ENCODE measurements around the gene ZNF800.
A peak's percentile ranks its signal among the peaks of the same experiment; 100 is the strongest.

The ZNF800 gene

GRCh38 chr7:127347567-127348246 is 44.8 kb downstream of the ZNF800 start:
- peak overlapping the region; percentile 4 for H3K4me3 Mint-ChIP-seq
- peaks cover 12% of the 10 kb centered on the region for H3K36me3 Mint-ChIP-seq (ENCODE audit: low read depth)
- no peaks in the 10 kb centered on the region for H3K9me3 Mint-ChIP-seq
- H3K27me3 Mint-ChIP-seq (ENCODE audit: low read depth): peaks cover 26% of the 10 kb centered on the region
- H3K27ac Mint-ChIP-seq: no peak overlapping the region
- peaks cover 2% of the 10 kb centered on the region for H3K4me1 Mint-ChIP-seq (ENCODE audit: low read depth)

GRCh38 chr7:127346575-127347256 is 45.8 kb downstream of the ZNF800 start:
- Mint-ChIP-seq H3K36me3 (ENCODE audit: low read depth) (peaks cover 7% of the 10 kb centered on the region), H3K27me3 (ENCODE audit: low read depth) (peaks cover 26% of the 10 kb centered on the region), H3K9me3 (peaks cover 3% of the 10 kb centered on the region), H3K4me1 (ENCODE audit: low read depth) (no peaks in the 10 kb centered on the region), H3K27ac (no peak overlapping the region), H3K4me3 (peak overlapping the region; percentile 67)

- H3K9me3 Mint-ChIP-seq: peaks cover 3% of the 10 kb centered on the region
- no peak overlapping the region for H3K4me3 Mint-ChIP-seq
- peaks cover 4% of the 10 kb centered on the region for H3K36me3 Mint-ChIP-seq (ENCODE audit: low read depth)
- peaks cover 33% of the 10 kb centered on the region for H3K27me3 Mint-ChIP-seq (ENCODE audit: low read depth)
- H3K27ac Mint-ChIP-seq: no peak overlapping the region
- H3K4me1 Mint-ChIP-seq (ENCODE audit: low read depth): no peaks in the 10 kb centered on the region
Measured at GRCh38 chr7:127342596-127342995, 49.9 kb downstream of the ZNF800 start.

GRCh38 chr7:127338122-127338521 is 54.4 kb downstream of the ZNF800 start:
- Mint-ChIP-seq H3K4me1 (ENCODE audit: low read depth) (no peaks in the 10 kb centered on the region), H3K4me3 (no peak overlapping the region), H3K27ac (no peak overlapping the region), H3K36me3 (ENCODE audit: low read depth) (no peaks in the 10 kb centered on the region), H3K9me3 (peaks cover 3% of the 10 kb centered on the region), H3K27me3 (ENCODE audit: low read depth) (peaks cover 18% of the 10 kb centered on the region)

- H3K36me3 Mint-ChIP-seq (ENCODE audit: low read depth): no peaks in the 10 kb centered on the region
- H3K9me3 Mint-ChIP-seq: peaks cover 3% of the 10 kb centered on the region
- H3K27me3 Mint-ChIP-seq (ENCODE audit: low read depth): peaks cover 18% of the 10 kb centered on the region
- H3K27ac Mint-ChIP-seq: no peak overlapping the region
- no peaks in the 10 kb centered on the region for H3K4me1 Mint-ChIP-seq (ENCODE audit: low read depth)
- H3K4me3 Mint-ChIP-seq: no peak overlapping the region
Measured at GRCh38 chr7:127337581-127337980, 54.9 kb downstream of the ZNF800 start.

GRCh38 chr7:127336458-127336857 is 56.0 kb downstream of the ZNF800 start:
- Mint-ChIP-seq H3K27me3 (ENCODE audit: low read depth) (peaks cover 18% of the 10 kb centered on the region), H3K9me3 (no peaks in the 10 kb centered on the region), H3K4me3 (no peak overlapping the region), H3K36me3 (ENCODE audit: low read depth) (no peaks in the 10 kb centered on the region), H3K27ac (no peak overlapping the region), H3K4me1 (ENCODE audit: low read depth) (no peaks in the 10 kb centered on the region)

GRCh38 chr7:127332880-127333279 is 59.6 kb downstream of the ZNF800 start:
- Mint-ChIP-seq H3K9me3 (no peaks in the 10 kb centered on the region), H3K4me3 (no peak overlapping the region), H3K36me3 (ENCODE audit: low read depth) (no peaks in the 10 kb centered on the region), H3K4me1 (ENCODE audit: low read depth) (no peaks in the 10 kb centered on the region), H3K27me3 (ENCODE audit: low read depth) (peaks cover 18% of the 10 kb centered on the region), H3K27ac (no peak overlapping the region)

- Mint-ChIP-seq H3K27ac (no peak overlapping the region), H3K9me3 (no peaks in the 10 kb centered on the region), H3K27me3 (ENCODE audit: low read depth) (peaks cover 20% of the 10 kb centered on the region), H3K36me3 (ENCODE audit: low read depth) (no peaks in the 10 kb centered on the region), H3K4me3 (no peak overlapping the region), H3K4me1 (ENCODE audit: low read depth) (no peaks in the 10 kb centered on the region)
Measured at GRCh38 chr7:127330070-127330469, 62.4 kb downstream of the ZNF800 start.

- H3K9me3 Mint-ChIP-seq: no peaks in the 10 kb centered on the region
- no peak overlapping the region for H3K27ac Mint-ChIP-seq
- H3K4me1 Mint-ChIP-seq (ENCODE audit: low read depth): peaks cover 3% of the 10 kb centered on the region
- H3K36me3 Mint-ChIP-seq (ENCODE audit: low read depth): no peaks in the 10 kb centered on the region
- peaks cover 18% of the 10 kb centered on the region for H3K27me3 Mint-ChIP-seq (ENCODE audit: low read depth)
- H3K4me3 Mint-ChIP-seq: no peak overlapping the region
Measured at GRCh38 chr7:127322832-127323493, 69.5 kb downstream of the ZNF800 start.

- no peaks in the 10 kb centered on the region for H3K36me3 Mint-ChIP-seq (ENCODE audit: low read depth)
Measured at GRCh38 chr7:127322351-127322750, 70.2 kb downstream of the ZNF800 start.

GRCh38 chr7:127320974-127321373 is 71.5 kb downstream of the ZNF800 start:
- Mint-ChIP-seq H3K4me1 (ENCODE audit: low read depth) (peaks cover 3% of the 10 kb centered on the region), H3K27ac (no peak overlapping the region), H3K9me3 (no peaks in the 10 kb centered on the region), H3K27me3 (ENCODE audit: low read depth) (peaks cover 13% of the 10 kb centered on the region), H3K4me3 (no peak overlapping the region), H3K36me3 (ENCODE audit: low read depth) (no peaks in the 10 kb centered on the region)

More at GRCh38 chr7:127322351-127322750, 70.2 kb downstream of the ZNF800 start:
- Mint-ChIP-seq H3K4me3 (no peak overlapping the region), H3K27me3 (ENCODE audit: low read depth) (peaks cover 16% of the 10 kb centered on the region), H3K27ac (no peak overlapping the region), H3K9me3 (no peaks in the 10 kb centered on the region), H3K4me1 (ENCODE audit: low read depth) (peaks cover 3% of the 10 kb centered on the region)
